COLO829 (cell line): ENCODE measurements around the gene FOXJ2.
"Not testable (repeated sequence)": the region's sequence is repeated elsewhere in the genome, so short reads cannot be mapped to it uniquely, and the experiment has no call there.

Experiments
- DNase-seq: peaks from one replicate; pipeline ENCODE4 v3.0.0; 2012; ENCODE audit warnings: low spot score

Gene FOXJ2

DNA sequence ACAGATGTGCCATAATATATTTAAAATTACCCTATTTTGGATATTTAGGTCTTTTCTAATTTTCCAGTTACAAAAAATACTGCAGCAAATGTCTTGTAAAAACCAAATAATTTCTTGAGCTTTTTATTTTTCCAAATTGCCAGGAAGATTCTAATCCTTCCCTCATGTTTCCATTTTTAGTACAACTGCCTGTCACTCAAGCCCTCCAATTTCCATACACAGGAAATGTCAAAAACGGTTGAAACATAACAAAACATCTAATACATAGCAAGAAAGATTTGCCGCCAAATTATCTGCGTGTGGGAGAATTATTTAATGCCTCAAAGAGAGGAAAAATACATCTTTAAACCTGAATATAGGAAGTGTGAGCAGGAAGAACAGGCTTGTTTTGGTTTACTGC, 2.3 kb upstream of the FOXJ2 start:
- DNase-seq, result no peak

DNA sequence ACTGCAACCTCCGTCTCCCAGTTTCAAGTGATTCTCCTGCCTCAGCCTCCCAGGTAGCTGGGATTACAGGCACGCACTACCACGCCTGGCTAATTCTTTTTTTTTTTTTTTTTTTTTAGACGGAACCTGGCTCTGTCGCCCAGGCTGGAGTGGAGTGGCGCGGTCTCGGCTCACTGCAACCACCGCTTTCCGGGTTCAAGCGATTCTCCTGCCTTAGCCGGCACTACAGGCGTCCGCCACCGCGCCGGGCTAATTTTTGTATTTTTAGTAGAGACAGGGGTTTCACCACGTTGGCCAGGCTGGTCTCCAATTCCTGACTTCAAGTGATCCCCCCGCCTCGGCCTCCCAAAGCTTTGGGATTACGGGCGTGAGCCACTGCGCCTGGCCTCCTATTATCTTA, 1.5 kb upstream of the FOXJ2 start:
- not testable (repeated sequence) for DNase-seq

DNA sequence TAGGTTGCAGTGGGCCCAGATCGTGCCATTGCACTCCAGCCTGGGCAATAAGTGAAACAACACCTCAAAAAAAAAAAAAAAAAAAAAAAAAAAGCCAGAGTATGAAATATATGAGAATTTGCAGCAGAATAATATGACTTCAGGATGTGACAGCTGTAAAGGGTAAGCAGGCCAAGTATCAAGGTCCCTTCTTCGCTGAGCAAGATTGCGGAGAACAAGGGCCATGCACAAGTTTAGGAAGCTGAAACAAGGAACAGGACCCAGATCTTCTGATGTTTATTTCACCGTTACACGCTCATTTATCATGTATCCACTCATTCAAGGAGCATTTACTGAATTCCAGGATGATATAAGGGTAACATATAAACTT, 659 bp upstream of the FOXJ2 start:
- no peak for DNase-seq

GRCh38 chr12:8033153-8034044, 883 bp downstream of the FOXJ2 start:
- DNase-seq, result peak; percentile 40

GRCh38 chr12:8034802-8035201, 2.3 kb downstream of the FOXJ2 start:
- no peak for DNase-seq

DNA sequence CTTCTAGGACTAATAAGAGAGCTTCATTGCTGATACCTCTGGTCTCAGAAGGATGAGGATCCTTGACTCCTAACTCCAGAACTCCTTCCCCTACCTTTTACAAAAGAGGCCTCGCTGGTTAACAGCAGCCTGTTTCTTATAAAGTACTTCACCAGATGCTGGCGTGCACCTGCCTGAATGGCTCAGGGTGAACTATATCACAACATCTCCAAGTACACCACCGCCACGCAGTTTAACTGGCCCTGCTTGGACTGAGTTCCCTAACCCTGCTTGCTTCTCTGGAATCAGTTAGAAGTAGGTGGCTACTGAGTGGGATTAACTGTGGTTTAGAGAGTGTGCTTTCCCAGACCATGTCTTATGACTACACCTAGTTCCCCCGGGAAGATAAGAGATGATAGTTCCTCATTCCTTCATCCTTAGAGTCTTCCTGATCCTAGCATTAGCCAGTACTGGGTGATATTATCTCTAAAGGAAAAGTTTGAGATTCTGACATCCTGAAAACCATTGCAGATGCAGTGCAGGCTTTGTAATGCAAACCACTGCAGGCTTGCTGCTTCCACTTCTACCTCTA, 3.0 kb downstream of the FOXJ2 start:
- DNase-seq, result no peak

DNA sequence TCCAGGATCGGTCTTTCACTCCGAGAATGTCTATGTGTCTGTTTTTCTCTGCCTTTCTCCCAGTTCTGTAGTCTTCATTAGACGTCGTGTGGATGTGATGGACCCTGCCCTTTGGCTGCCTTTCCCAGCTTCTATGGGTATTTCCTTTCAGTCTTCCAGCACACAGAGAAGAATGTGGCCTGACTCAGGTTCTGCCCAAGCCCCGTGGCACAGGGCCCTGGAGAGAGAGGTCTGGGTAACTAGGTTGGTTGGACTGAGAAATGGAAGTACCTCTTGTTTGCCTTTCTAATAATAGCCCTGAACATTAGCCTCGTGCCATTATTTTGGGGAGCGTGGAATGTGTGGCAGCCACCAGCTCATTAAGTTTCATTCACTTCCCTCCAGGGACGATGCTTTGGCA, 3.8 kb downstream of the FOXJ2 start:
- DNase-seq, result no peak

DNA sequence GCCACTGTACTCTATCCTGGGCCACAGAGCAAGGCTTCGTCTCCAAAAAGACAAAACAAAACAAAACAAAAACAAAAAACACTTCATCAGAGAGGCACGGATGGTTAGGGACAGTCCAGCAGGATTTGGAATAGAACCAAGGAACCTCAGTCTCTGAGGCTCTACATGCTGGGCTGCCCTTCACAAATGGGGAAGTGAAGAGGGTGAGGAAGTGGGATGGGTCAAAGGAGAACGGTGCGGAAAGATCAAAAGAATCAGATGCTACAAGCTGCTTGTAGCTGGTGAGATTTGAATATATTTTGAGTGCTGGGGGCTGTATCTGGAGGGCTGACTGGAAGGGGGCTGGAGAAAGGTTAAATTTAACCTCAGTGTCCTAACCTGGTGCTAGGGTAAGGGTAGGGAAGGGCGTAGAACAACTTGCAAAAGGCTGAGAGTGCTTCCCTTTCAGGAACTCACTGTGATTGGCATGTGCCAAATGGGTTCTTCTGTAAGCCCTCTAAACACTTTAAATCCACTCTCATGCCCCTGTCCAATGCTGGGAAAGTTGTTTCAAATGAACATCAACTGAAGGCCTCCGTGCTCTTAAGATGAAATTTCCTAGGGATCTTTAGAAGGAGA, 4.6 kb downstream of the FOXJ2 start:
- no peak for DNase-seq

DNA sequence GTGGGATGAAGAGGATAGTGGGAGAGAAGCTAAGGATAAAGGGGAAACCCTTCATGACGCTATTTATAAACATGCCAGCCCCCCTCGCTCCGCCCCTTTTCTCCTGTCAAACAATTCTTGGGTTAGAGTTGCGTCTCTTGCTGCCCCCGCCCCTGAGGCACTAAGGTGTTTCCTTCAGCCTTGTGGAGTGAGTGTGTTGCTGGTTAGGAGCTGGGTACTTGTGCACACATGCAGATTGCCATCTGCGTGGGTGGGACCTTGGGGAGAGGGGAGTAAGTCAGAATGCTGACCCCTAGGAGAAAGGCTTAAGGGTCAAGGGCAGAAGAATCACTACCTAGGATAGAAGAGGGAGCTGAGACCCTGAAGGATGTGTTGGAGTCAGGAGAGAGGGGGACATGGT, 5.4 kb downstream of the FOXJ2 start:
- DNase-seq, result no peak

- DNase-seq, result peak; percentile 63
These were observed 6.2 kb downstream of the FOXJ2 start for GRCh38 chr12:8038659-8039114.

DNA sequence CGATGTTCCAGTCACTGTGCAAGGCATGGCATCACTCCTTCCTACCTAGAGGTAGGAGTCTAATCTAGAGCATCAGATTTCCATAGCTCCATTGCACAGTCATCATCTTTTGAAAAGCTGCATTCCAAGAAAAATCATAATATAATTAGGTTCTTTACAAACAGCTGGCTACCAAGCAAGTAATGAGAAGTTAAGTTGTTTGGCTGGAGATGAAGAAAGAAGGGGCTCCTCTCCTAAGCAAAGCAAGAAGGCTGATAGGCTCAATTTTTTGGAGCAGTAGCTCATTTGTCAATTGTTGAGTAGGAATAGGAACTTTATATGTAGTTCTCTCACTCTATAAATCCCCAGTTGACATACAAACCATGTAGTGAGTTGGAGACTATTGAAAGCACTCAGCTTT, 8.3 kb downstream of the FOXJ2 start:
- DNase-seq, result no peak

- peak; percentile 80 for DNase-seq
These were observed 13.7 kb downstream of the FOXJ2 start for GRCh38 chr12:8045952-8046944.

- no peak for DNase-seq
These were observed 15.3 kb downstream of the FOXJ2 start for GRCh38 chr12:8047842-8048241.

GRCh38 chr12:8048906-8049305, 16.4 kb downstream of the FOXJ2 start:
- DNase-seq, result no peak

GRCh38 chr12:8050600-8051250, 18.2 kb downstream of the FOXJ2 start:
- no peak for DNase-seq

DNA sequence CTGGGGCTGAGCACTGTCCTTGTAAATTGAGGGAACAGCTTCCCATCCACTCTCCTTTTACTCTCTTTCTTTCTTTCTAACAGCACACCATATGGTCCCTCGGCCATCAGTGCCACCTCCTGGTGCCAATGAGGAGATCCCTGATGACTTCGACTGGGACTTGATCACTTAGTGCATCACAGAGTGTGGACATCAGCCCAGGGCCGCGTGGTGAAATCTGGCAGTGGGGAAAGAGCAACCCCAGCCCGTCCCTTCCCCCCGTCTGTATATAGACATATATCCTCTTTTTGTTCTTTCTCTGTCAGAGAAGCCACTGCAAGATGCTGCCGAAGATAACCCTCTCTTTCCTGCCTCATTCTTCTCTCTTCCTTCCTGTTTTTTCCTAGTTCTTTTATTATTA, 20.2 kb downstream of the FOXJ2 start:
- DNase-seq, result no peak

DNA sequence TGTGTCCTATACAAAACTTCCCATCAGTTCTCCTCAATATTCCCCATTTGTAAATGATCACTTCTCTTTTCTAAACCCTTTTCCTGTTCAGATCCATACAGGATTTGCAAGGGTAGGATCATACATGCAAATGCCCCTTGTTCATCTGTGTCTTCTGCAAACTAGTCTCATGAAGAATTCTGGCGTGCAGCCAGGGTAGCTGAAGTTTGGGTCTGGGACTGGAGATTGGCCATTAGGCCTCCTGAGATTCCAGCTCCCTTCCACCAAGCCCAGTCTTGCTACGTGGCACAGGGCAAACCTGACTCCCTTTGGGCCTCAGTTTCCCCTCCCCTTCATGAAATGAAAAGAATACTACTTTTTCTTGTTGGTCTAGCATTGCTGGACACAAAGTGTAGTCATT, 22.3 kb downstream of the FOXJ2 start:
- no peak for DNase-seq

GRCh38 chr12:8057306-8057705, 24.8 kb downstream of the FOXJ2 start:
- DNase-seq, result no peak

DNA sequence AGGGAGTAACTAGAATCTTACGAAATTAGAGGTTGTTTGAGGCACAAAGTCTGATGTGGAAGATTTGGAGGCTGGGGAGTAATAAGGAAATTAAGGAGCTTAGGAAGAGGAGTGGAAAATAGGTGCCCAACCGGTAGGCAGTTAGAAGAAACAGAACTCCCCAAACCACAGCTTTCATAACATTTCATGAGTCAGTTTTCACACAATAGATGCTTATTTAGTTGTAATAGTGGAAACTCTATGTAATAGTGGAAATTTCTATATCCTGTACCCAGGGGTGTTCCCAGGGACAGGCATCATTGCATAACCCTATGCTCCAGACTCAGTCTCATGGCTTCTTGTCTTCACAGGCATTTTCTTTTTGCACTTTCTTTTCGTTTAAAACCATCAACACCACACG, 25.3 kb downstream of the FOXJ2 start:
- no peak for DNase-seq

GRCh38 chr12:8058506-8058905, 26.0 kb downstream of the FOXJ2 start:
- no peak for DNase-seq

- DNase-seq, result no peak
These were observed 31.6 kb downstream of the FOXJ2 start for GRCh38 chr12:8064131-8064530.
